Coronary artery (tissue), 2 donors: ENCODE data around the gene C2orf49.

Experiments
- DNase-seq: peaks from one replicate; pipeline ENCODE4 v3.0.0-alpha.2; 2017; ENCODE audit warnings: low spot score
- H3K27ac ChIP-seq, 2 donors: fragments of 200-600 bp; sonication (generic); one replicate each; pipeline ENCODE4 v1.5.1; 2016 to 2019
- H3K4me3 ChIP-seq: fragments of 200-600 bp; sonication (generic); 2 replicates; pipeline ENCODE4 v1.5.1; 2016; ENCODE audit warnings: mild to moderate bottlenecking, moderate library complexity
- TF ChIP-seq, protein P1 (sequence below): fragments of 200-600 bp; sonication (generic); IDR thresholded peaks from one replicate; pipeline ENCODE4 v1.5.1; 2019; ENCODE audit warnings: antibody characterized with exemption

C2orf49 gene

DNA sequence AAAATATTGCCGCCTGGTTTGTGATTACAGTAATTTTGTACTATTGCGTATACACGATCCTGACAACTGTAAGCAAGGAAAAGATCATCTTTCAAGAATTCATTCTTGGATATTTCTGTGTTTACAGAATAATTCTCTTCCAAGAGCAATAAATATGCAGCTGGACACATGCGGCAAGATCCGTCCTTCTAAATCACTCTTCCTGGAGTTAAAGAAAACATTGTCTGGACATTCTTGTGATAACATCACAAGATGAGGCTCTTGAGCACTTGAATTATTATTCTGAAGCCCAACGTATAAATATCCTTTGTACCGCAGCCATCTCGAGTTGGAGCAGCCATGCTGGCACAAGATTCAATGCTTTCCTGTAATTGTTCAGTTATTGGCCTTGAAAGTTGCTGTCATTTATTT, 51.6 kb downstream of the C2orf49 start:
- H3K27ac ChIP-seq, result peak overlapping the region; percentile 18 to 63
- H3K4me3 ChIP-seq, result peak overlapping the region; percentile 8
- no peak for DNase-seq
- TF ChIP-seq, protein P1, sequence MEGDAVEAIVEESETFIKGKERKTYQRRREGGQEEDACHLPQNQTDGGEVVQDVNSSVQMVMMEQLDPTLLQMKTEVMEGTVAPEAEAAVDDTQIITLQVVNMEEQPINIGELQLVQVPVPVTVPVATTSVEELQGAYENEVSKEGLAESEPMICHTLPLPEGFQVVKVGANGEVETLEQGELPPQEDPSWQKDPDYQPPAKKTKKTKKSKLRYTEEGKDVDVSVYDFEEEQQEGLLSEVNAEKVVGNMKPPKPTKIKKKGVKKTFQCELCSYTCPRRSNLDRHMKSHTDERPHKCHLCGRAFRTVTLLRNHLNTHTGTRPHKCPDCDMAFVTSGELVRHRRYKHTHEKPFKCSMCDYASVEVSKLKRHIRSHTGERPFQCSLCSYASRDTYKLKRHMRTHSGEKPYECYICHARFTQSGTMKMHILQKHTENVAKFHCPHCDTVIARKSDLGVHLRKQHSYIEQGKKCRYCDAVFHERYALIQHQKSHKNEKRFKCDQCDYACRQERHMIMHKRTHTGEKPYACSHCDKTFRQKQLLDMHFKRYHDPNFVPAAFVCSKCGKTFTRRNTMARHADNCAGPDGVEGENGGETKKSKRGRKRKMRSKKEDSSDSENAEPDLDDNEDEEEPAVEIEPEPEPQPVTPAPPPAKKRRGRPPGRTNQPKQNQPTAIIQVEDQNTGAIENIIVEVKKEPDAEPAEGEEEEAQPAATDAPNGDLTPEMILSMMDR, result no peak

DNA sequence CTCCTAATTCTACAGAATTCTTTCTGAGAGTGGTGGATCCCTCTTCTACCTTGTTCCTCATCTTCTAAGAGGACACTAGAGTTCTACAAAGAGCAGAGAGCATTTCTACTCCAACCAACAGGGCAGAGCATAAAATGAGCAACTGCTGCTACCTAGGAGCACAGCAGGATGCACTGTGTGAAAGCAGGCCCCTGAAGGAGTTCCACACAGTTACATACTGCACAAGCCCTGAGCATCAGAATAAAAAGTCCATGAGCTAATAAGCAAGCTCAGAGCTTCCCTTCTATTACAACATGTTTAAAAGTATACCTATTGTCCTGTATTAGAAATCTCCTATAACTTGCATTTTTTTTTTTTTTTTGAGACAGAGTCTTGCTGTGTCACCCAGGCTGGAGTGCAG, 53.1 kb downstream of the C2orf49 start:
- H3K27ac ChIP-seq, result peak overlapping the region in 1 of 2 donors; percentile 2
- DNase-seq, result no peak
- H3K4me3 ChIP-seq, result no peak overlapping the region
- TF ChIP-seq, protein P1, result no peak

DNA sequence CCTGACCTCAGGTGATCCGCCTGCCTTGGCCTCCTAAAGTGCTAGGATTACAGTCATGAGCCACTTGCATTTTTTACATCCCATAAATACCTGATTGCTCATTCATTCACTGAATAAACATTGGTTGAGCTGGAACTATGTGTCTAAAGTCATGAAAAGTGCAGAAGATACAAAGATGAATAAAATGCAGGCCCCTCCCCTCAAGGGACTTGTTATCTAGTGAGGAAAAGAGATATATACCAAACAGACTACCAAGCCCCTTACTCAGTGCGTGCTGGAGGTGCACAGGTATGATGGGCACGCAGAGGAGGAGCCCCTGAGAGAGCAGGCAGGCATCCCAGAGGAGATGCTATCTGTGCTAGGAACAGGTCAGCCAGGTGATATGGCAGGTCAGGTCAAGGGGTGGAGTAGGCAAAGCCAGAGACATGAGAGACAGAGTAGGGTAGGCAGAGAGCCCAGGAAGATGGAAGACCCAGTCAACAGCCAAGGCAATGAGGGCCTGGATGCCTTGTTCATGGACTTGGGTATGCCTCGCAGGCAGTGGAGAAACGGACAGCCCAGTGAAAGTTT, 53.8 kb downstream of the C2orf49 start:
- peak; percentile 35 for DNase-seq
- Histone ChIP-seq H3K4me3 (no peak overlapping the region), H3K27ac (peak overlapping the region in 1 of 2 donors; percentile 43)
- TF ChIP-seq, protein P1, result no peak

DNA sequence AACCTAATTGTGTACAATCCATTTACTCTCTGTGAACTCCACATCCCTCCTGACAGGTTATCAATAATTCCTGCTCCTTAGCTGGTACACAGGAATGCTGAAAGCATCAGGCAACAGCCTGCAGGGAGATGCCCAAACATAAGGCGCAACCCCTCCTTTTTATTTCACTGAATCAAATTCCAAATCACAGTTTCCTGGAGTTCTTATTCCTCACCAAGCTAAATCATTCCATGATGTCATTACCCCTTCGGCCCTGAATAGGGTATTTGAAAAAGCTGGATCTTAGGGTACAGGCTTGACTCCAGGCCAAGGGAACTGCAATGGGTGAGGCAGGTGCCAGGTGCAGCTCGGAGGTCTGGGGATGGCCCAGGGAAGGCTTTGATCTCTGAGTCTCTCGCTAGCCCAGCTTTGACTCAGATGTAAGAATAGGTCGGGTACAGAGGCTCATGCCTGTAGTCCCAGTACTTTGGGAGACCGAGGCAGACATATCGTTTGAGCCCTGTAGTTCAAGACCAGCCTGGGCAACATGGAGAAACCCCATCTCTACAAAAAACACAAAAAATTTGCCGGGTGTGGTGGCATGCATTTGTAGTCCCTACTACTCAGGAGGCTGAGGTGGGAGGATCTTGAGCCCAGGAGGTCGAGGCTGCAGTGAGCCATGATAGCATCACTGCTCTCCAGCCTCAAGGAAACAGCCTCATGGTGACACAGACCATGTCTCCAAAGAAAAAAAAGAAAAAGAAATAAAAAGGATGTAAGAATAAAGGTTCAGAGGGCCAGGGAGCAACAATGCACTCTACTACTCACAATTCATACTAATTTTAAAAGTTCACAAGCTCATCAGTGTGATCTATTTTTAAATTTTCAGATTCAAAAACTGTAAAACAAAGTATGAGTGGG, 54.7 kb downstream of the C2orf49 start:
- no peak overlapping the region for H3K4me3 ChIP-seq
- no peak overlapping the region for H3K27ac ChIP-seq
- DNase-seq, result peak; percentile 67
- TF ChIP-seq, protein P1, result no peak

GRCh38 chr2:105393373-105394055, 56.2 kb downstream of the C2orf49 start:
- H3K4me3 ChIP-seq, result no peak overlapping the region
- TF ChIP-seq, protein P1, result no peak
- DNase-seq, result peak; percentile 69
- H3K27ac ChIP-seq, result peak overlapping the region in 1 of 2 donors; percentile 12

GRCh38 chr2:105394951-105395611, 57.7 kb downstream of the C2orf49 start:
- peak; percentile 31 for DNase-seq
- TF ChIP-seq, protein P1, result no peak
- Histone ChIP-seq H3K27ac (peak overlapping the region in 1 of 2 donors; percentile 15), H3K4me3 (no peak overlapping the region)
